Non-pigmented ciliary epithelial cell (primary cell): ENCODE results near the gene ITGA3.

ENCODE experiments used
- DNase-seq: peaks from one replicate; pipeline ENCODE4 v3.0.0-alpha.2; 2010; ENCODE audit warnings: low read depth

Gene ITGA3

GRCh38 chr17:50055426-50056216 lies at the start of gene ITGA3:
TSS of gene ITGA3 (plus strand) at chr17:50056110. CDS start at chr17:50056440, 330 bp downstream.
- DNase-seq = no peak

- DNase-seq = no peak
These were observed 46.6 kb upstream of the ITGA3 start for GRCh38 chr17:50009282-50009681.

- no peak for DNase-seq
These were observed 42.8 kb upstream of the ITGA3 start for GRCh38 chr17:50013079-50013478.

DNA sequence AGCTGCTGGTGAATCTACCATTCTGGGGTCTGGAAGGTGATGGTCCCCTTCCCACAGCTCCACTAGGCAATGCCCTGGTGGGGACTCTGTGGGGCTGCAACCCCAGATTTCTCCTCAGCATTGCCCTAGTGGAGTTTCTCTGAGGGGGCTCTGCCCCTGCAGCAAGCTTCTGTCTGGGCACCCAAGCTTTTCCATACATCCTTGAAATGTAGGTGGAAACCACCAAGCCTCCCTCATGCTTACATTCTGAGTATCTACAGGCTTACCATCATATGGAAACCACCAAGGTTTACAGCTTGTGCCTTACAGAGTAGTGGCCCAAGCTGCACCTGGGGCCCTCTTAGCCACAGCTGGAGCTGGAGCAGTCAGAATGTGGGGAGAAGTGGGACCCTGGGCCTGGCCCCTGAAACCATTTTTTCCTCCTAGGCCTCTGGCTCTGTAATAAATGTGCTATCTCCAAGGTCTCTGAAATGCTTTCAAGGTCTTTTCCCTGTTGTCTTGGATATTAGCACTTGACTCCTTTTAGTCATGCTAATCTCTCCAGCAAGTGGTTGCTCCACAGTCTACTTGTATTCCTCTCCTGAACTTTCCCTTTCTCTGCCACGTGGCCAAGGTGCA lies 41.3 kb upstream of the ITGA3 start:
- no peak for DNase-seq

- no peak for DNase-seq
These were observed 40.8 kb upstream of the ITGA3 start for GRCh38 chr17:50015146-50015545.

- no peak for DNase-seq
These were observed 37.0 kb upstream of the ITGA3 start for GRCh38 chr17:50018909-50019308.

DNA sequence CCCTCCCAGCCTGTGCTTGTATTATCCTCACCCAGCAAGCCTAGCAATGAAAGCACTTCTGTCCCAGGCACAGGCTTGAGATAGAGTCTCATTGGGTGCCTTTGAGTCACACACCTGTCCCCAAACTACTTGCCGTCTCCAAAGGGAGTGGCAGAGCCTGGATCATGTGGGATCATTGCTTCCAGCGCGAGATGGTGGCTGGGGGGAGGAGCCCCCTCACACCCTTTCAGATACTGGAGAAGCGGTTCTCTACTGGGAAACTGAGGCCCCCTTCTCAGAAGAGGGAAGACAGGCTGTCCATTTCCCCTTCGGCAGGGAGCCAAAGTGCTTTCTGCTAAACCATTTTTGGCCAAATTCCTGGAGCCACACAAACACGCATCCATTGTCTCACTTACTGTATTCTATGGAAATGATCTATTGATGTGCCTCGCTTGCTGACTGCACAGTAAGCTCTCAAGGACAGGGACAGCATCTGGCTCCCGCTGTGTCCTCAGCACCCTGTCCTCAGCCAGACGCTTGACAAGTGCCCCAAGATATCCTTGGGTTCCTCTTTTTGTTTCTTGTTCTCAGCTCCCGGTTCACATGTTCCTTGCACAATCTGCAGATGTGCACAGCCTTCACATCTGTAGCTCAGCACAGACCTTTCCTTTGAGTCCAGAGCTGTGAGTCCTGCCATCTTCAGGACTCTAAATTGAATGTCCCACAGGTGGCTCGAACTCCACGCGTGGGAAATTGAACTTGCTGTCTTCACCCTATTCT lies 34.9 kb upstream of the ITGA3 start:
- DNase-seq = no peak

DNA sequence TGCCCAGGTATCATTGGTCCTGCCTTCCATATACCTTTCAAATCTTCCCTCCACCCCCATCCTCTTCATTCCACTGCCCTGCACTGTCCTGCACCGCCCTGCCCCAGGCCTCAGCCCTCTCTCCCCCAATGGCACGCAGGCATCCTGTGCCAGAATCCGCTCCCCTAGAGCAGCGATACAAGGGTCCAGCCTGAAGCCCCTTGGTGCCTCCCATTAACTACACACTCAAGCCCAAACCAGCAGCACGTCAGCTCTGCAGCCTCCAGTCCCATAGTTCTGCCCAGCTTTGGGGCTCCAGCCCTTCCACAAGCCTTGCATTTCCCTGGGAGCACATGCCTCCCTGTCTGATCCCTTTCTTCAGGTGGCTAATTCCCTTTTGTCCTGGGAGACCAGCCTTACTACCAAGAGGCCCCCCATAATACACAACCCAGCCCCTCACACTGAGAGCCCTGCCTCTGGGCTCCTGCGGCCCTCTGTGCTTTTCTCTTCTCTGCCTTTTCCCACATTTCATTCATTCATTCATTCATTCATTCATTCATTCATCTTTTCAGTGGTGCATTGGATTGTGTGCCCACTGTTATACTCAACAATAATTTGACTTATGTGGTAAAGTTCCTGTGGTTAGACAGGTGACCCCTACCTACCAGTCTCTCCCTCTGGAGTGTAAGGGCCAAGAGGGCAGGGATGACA lies 34.1 kb upstream of the ITGA3 start:
- no peak for DNase-seq

GRCh38 chr17:50022463-50023130 lies 33.3 kb upstream of the ITGA3 start:
- DNase-seq = no peak

- DNase-seq = no peak
These were observed 32.4 kb upstream of the ITGA3 start for GRCh38 chr17:50023520-50023919.

DNA sequence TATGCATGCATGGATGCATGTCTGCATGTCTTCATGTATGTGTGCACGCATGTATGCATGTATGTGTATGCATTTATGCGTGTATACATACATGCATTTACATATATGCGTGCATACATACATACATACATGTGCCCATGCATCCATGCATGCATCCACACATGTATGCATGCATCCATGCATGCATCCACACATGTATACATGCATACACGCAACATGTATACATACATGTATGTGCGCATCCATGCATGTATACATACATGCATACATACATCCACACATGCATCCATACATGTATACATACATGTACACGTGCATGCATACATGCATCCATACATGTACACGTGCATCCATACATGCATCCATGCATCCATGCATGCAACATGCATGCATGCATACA lies 31.1 kb upstream of the ITGA3 start:
- no peak for DNase-seq

DNA sequence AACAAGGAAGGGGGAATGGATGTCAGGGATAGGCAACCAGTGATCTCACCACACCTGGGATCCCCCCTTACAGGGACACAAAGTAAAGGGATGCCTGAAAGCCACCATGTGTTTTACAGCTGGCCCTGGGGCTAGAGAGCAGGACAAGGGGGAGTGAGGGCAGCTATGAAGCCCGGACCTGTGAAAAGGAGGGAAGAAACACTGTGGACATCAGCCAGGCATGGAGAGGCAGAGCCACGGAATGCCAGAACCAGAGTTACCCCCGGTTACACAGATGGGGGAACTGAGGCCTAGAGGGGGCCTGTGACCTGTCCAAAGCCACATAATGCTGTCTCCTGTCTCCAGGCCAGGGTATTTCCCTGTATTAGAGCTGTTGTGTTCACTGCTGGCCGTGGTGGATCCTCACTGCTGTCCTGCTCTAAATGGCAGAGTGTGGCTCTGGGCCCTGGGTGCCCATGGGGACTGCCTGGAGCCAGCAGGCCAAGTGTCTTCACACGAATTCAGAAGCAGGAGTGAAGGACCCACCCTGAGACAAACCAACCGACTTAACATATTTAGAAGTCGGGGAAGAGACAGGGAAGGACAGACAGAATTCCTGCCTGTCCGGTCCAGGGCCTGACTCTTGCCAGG lies 29.7 kb upstream of the ITGA3 start:
- DNase-seq = no peak

DNA sequence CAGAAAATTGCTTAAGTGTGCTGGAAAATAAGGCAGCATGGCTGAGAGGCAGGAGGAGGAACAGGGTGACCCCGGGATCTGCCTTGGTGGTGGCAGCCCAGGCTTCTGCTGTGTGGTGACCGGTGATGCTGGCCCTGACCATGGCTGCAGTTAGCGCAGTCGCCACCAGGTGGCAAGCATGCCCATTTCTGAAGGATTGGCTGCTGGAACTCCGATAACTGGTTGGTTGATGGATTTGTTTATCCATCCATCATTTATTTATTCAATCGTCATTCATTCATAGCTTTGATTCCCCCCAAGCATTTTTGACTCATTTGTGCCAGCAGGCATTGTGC lies 29.1 kb upstream of the ITGA3 start:
- DNase-seq = no peak

DNA sequence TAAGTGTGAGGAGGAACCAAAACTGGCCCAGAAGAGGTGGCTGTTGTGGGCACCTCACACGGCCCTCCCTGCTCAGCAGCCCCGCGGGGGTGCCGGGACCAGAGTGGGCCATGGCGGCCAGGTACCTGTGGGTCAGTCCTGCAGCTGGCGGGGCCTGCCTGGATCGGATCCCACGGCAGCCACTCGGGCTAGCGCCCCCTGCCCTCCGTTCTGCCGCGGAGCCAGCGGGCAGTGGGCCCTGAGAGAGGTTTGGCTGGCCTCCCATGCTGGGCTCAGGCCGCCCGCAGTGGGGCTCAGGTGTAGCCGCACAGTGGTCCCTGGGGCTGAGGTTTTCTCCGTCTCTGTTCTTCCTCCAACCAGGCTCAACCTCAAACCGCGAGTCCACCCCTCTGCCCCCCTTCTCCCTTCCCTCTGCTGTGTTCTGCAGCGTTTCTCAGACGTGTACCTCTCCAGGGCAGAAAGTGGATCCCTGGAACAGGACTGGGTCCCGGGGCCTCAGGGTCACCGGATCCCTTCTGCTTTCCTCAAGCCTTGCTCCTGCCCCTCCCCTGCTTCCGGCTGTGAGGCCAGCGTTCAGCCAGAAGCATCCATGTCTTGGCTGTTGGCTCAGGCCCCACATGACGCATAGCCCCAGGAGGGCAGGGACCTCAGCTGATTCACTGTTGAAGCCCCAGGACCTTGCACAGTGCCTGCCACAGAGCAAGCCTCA lies 28.6 kb upstream of the ITGA3 start:
- peak; percentile 75 for DNase-seq

DNA sequence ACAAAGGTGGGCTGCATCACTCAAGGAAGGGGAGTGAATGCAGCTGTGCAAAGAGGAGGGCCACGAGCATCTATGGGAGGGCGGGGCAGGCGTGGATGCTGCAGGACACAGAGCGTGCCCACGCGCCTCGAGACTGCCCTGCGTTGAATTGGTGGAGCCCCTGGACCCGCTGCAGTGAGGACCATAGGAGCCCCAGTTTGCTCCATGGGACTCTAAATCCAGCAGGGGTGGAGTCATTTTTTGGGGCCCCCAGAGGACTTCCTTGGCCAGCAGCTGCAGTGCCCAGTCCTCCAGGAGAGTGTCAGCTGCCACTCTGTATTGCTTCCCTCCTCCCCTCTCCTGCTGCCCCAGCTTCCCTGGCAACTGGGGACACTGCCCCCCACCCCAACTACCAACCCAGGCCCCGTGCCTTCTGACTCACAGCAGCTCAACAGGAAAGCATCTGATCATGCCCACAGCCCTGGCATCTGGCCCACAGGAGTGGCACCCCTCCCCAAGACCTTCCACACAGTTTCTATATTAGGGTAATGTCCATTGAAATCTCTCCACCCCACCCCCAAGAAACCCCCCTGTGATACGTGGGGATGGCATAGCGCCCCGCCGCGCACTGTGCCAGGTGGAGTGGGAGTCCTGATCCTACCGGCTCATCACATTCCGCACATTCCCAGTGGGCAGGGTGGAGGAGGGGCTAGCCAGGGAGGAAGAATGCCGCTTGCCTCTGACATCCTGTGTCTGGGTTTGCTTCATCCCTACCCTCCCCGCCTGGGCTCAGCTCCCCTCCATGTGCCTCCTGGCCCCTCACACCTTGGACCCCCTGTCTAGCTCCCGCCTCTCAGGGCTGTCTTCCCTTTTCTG lies 27.8 kb upstream of the ITGA3 start:
- DNase-seq = no peak

DNA sequence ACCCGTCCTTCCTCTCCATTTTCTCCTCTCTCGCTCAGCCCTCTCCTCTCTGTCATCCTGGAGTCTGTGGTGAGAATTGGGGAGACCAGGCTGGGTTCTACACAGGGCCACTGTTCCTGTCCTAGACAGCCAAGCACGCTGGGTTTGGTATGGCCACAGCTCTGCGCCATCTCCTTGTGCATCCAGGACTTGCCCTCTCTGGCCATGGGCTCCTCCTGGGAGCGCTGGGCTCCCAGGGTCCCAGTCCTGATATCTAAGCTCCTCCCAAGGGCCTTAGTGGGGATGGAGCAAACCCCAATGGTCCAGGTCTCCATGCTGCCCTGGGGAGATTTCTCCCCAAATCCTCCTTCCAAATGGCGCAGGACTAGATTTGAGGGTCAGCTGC lies 27.2 kb upstream of the ITGA3 start:
- no peak for DNase-seq

DNA sequence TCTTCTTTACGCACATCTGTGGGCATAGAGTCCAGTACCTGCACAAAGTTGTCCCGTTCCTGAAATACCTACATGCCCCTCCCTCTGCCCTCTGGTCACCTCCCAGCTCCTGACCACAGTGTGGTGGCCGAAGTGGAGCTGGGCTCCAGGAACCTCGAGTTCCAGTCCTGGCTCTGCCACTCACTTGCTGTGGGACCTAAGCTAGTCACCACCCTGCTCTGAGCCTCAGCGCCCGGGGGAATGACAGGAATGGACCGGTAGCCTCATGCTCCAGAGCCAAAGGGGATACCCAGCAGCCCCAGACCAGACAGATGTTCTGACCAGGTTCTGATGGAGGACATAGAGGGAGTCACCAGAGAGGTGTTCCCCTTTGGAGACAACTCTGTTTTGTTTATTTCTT lies 26.7 kb upstream of the ITGA3 start:
- no peak for DNase-seq

GRCh38 chr17:50033316-50033715 lies 22.6 kb upstream of the ITGA3 start:
- DNase-seq = no peak

DNA sequence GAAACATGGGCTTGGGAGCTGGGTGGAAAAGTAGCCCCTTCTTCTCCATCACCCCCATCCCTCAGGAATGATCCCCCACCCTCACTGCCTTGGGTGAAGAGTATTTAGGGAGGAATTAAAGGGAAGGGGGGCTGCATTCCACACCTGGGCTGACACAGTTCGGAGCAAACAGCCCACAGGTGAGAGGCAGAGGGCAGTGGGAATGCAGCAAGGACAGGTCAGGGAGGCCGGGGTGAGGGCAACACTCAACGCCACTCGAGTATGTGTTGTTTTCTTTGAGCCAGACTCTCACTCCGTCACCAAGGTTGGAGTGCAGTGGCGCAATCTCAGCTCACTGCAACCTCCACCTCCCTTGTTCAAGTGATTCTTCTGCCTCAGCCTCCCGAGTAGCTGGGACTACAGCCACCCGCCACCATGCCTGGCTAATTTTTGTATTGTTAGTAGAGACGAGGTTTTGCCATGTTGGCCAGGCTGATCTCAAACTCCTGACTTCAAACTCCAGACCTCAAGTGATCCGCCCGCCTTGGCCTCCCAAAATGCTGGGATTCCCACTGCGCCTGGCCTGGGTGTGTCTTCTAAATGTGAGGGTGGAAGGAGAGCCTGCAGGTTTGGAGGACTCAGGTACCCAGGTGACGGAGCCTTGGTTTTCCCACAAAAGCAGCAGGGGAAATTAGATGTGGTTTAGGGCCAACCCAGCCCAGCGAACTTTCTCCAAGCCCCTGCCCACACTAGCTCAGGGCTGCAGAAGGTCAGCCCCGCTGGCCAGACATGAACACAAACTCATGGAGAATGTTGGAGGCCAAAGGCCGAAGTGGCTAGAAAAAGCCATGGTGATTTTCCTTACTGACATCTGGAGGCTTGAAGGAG lies 21.2 kb upstream of the ITGA3 start:
- DNase-seq = no peak
